HG03064 (cell line): ENCODE results near the gene ARPC4.

Source experiments
- ATAC-seq: cut with Tn5 transposase; IDR thresholded peaks from one replicate; pipeline ENCODE4 v1.9.1; 2021; ENCODE audit warnings: low read depth; ENCODE audit not compliant: unreplicated experiment

Gene ARPC4

DNA sequence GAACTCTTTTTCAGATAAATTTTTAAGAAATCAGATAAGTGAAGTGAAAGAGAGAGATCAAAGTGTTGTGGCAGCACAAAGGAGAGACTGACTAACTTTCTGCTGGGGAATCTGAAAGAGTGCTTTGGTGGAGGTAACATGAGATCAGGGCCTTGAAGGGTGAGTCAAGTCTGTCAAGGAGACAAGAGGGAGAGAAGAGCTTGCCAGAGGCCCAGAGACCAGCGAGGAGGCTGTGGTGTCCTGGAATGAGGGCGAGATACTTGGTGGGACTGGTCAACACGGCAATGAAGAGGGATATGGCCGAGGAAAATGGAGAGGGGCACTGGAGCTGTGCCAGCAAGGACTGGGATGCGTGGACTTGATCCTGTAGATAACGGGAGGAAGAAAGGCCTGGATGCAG lies 5.2 kb upstream of the ARPC4 start:
- ATAC-seq, result no peak

GRCh38 chr3:9791127-9791526 lies 1.8 kb upstream of the ARPC4 start:
- no peak for ATAC-seq

DNA sequence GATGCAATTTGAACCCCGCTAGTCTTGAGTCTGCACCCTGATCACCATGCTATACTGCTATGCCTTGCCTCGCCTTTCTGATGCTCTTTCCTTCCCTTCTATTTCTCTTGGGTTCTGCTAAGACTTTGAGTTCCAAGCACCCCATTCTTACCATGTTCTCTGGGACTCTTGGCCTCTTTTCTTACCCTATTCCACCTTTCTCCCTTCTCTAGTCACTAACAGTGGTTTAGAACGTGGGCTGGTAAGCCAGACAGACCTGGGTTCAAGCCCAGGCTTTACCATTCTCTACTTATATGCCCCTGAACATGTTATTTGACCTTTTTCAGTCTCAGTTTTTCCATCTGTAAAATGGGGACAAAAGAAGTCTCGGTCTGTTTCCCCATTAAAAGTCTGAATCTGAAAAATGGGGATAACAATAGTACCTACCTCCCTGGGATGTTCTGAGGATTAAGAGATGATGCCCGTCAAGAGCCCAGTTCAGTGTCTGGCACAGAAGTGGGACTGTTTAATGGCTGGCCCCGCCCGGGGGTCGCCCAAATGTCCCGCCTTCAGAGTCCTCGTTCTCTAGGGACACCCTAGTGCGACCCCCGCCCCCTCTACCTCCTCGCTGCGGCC lies 985 bp upstream of the ARPC4 start:
- no peak for ATAC-seq

- peak; percentile 12 for ATAC-seq
These were observed 389 bp downstream of the ARPC4 start for GRCh38 chr3:9793161-9793781.

DNA sequence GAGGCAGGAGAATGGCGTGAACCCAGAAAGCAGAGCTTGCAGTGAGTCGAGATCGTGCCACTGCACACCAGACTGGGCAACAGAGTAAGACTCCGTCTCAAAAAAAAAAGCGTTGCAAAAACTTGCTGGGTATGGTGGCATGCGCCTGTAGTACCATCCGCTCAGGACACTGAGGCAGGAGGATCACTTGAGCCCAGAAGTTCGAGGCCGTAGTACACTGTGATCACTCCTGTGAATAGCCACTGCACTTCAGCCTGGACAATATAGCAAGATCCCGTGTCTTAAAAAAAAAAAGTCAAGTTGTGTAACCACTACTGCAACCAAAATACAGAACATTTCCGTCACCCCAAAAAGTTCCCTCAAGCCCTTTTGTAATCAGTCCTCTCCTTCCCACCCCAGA lies 1.5 kb downstream of the ARPC4 start:
- ATAC-seq, result no peak

- ATAC-seq, result no peak
These were observed 2.3 kb downstream of the ARPC4 start for GRCh38 chr3:9795207-9795606.

DNA sequence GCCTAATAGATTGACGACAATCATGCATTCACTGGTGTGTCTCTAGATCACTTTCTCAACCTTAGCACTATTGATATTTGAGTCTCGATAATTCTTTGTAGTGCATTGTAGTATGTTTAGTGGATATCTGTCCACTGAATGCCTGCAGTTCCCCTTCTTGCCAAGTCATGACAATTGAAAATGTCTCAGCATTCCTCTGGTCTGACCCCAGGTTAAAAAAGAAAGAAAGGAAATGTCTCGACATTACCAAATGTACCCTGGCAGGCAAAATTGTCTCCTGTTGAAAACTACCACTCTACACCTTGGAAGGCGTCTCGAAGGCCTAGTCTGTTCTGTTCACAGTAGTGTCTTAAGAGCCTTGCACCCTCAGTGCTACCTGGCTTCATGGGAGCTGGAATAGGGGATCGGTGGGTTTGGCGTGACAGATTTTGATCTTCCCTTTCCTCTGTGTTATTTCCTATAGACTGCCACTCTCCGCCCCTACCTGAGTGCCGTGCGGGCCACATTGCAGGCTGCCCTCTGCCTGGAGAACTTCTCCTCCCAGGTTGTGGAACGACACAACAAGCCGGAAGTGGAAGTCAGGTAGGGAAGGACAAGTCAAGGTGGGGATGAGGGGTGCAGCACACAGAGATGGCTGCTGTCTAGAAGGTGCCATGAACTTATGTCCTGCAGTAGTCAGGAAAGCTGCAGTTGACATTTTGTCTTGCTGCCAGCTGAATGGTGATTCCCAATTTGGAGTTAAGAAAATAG lies 4.5 kb downstream of the ARPC4 start:
- ATAC-seq, result no peak

DNA sequence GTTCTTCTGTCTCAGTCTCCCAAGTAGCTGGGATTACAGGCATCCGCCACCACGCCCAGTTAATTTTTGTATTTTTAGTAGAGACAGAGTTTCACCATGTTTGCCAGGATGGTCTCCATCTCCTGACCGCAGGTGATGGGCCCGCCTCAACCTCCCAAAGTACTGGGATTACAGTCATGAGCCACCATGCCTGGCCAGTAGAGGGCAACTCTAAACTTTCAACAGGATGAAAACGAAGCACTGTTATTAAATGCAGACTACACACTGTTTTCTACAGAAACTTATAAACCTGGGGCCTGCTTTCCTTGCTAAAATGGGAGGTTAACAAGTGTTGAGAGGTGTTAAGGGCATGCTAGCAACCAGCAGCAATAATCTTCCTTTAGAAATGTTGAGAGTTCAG lies 7.6 kb downstream of the ARPC4 start:
- no peak for ATAC-seq

DNA sequence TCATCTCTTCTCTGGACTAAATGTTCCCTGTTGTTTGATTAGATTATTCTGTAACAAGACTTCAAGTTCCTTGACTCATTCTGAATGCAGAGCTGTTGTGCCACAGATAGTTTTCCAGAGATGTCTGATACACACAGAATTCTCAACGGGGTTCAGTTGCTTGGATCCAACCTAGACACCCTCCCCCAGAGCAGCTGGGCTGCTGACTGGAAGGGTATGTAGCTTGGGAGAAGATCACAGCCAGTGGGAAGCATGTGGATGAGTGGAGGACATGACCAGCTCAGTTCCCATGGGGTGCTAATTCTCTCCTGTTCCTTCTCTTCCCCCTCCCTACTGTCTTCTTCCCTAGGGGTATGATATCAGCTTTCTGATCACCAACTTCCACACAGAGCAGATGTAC lies 10.6 kb downstream of the ARPC4 start:
- no peak for ATAC-seq

GRCh38 chr3:9804996-9805395 lies 12.1 kb downstream of the ARPC4 start:
- ATAC-seq, result no peak

- no peak for ATAC-seq
These were observed 13.3 kb downstream of the ARPC4 start for GRCh38 chr3:9806137-9806536.

DNA sequence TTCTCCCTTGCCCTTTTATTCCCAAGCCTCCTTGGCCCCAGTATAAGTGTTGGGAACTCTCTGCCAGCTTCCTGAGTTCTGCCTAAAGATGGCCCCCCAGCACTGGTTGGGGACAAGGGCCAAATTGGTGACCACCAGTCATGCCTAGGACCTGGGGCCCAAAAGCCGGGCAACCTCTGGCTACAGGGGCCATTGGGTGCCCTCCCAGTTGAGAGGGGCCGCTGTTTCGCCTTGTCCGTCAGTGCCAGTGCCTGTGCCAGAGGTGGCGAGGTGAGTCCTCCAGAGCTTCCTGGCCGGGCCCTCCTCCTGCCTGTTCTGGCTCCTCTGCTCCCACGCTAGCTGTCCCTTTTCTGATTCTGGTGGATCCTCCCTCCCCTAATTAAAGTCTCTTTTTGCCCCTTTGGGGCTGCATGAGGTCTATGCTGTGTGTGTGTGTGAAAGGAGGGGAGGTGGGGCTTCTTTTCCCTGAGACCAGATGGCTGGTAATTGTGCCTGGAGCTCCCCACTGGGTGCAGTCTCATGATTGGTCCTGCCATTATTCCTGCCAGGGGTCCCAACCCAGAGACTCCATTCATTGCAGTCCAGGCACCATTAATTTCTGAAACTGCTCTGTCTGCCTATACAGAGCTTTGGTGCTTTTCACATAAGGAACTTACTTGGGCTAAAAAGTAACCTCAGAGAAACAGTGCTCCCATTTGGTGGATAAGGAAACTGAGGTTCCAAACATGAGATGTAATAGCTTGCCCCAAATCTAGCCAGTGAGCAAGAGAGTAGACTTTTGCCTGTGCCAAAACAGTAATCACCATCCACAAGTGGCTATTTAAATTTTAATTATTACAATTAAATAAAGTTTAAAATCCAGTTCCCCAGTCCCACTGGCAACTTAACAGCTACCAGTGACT lies 14.1 kb downstream of the ARPC4 start:
- no peak for ATAC-seq

GRCh38 chr3:9807981-9808344 lies 15.1 kb downstream of the ARPC4 start:
- no peak for ATAC-seq

DNA sequence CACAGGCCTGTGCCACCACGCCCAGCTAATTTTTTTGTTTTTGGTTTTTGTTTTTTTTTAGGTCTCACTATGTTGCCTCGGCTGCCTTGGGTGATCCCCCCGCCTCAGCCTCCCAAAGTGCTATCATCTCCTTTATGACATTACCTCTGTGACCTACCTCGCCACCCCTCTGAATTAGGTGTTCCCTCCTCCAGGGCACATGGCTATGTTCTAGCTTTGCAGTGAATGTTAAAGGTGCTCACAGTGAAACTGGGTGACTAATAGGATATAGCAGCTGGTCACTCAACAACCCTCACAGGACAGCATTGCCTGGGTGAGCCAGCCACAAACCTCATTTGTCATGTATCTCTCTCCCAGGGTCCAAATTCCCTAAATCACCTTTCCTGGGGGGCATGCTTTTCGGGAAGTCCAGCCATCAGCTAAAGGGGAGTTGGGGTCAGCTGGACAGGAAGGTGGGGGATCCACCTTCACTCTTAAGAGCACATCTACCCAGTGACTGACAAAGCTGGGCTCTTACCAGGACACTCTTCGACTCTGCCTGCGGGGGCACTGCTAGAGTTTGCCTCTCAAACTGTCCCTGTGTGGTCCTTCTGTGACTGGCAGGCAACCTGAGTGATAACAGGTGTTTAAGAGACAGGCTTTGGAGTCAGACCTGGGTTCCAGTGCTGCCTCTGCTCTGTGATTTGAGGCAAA lies 15.6 kb downstream of the ARPC4 start:
- ATAC-seq, result no peak

GRCh38 chr3:9809239-9809614 lies 16.3 kb downstream of the ARPC4 start:
- peak; percentile 29 for ATAC-seq

GRCh38 chr3:9809615-9810432 lies 16.9 kb downstream of the ARPC4 start, which contains the start of gene TTLL3:
Gene TTLL3 (plus strand): TSS chr3:9810262. CDS start chr3:9810662, 400 bp downstream.
- ATAC-seq, result peak; percentile 47

GRCh38 chr3:9810433-9810770 lies 17.5 kb downstream of the ARPC4 start:
- ATAC-seq, result no peak

DNA sequence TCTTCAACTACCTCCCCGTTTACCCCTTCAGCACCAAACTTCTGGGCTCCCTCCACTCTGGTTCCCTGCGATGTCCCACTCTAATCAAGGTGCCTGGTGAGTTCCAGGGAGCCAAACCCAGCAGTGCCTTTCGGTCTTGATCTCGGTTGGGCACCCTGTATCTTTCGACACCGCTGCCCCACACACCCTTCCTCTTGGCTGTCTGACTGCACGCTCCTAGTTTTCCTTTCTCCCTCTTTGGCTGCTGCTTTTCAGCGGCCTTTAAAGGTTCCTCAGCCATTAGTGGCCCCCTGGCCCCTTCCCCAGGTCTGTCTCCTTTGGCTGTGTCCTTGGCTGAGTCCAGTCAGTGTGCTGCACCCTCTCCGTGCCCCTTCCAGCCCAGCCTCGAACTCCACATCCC lies 18.0 kb downstream of the ARPC4 start:
- ATAC-seq, result no peak

GRCh38 chr3:9812870-9813483 lies 20.1 kb downstream of the ARPC4 start:
- no peak for ATAC-seq
